HCT116 (cell line): ENCODE results near the gene ABHD14A.
A peak's percentile ranks its signal among the peaks of the same experiment; 100 is the strongest.

Source experiments
- CTCF ChIP-seq, 3 experiments: fragments of 200-600 bp in 1 of 3; sonication (generic) in 1 of 3; IDR thresholded peaks in 2 of 3; conservative IDR thresholded peaks in 1 of 3; 2 replicates each; pipeline ENCODE4 v1.5.1; 2012 to 2017; ENCODE audit warnings: low read depth in 2 of 3, low read length in 2 of 3, antibody characterized with exemption in 1 of 3, borderline replicate concordance in 1 of 3, control low read depth in 1 of 3, mild to moderate bottlenecking in 1 of 3, mixed read lengths in 1 of 3, mixed run types in 1 of 3, moderate library complexity in 1 of 3; ENCODE audit not compliant: insufficient read depth in 1 of 3
- EZH2 ChIP-seq: fragments of 200-600 bp; sonication (generic); IDR thresholded peaks from 2 replicates; pipeline ENCODE4 v1.6.1; 2017; ENCODE audit warnings: antibody characterized with exemption, mixed run types
- FOSL1 ChIP-seq: IDR thresholded peaks from 2 replicates; pipeline ENCODE4 v1.6.1; 2012; ENCODE audit warnings: low read depth
- MAX ChIP-seq: IDR thresholded peaks from 2 replicates; pipeline ENCODE4 v1.6.1; 2012
- POLR2AphosphoS5 ChIP-seq: IDR thresholded peaks from 2 replicates; pipeline ENCODE4 v1.6.1; 2011; ENCODE audit warnings: mild to moderate bottlenecking, low read depth, low read length, moderate library complexity
- REST ChIP-seq: IDR thresholded peaks from 2 replicates; pipeline ENCODE4 v1.6.1; 2012; ENCODE audit warnings: low read depth
- SIN3A ChIP-seq: IDR thresholded peaks from 2 replicates; pipeline ENCODE4 v1.6.1; 2012; ENCODE audit warnings: low read depth
- SRF ChIP-seq: IDR thresholded peaks from 2 replicates; pipeline ENCODE4 v1.6.1; 2012; ENCODE audit warnings: low read depth
- TCF7L2 ChIP-seq: IDR thresholded peaks from 2 replicates; pipeline ENCODE4 v1.7.0; 2011; ENCODE audit warnings: borderline replicate concordance, inconsistent platforms; ENCODE audit not compliant: insufficient read depth, insufficient read length; ENCODE audit errors: extremely low read depth
- ZBTB33 ChIP-seq: IDR thresholded peaks from 2 replicates; pipeline ENCODE4 v1.6.1; 2011; ENCODE audit warnings: mild to moderate bottlenecking, low read length, moderate library complexity; ENCODE audit not compliant: insufficient replicate concordance; ENCODE audit errors: extremely low read depth
- ZFX ChIP-seq: fragments of 450-650 bp; IDR thresholded peaks from 2 replicates; pipeline ENCODE4 v1.6.1; 2017
- ZNF274 ChIP-seq: fragments of 200-500 bp; sonication (Bioruptor generic); IDR thresholded peaks from 2 replicates; pipeline ENCODE4 v1.6.1; 2014; ENCODE audit warnings: mild to moderate bottlenecking, low read depth, low read length, inconsistent platforms

GRCh38 chr3:51982838-51983577, 8.1 kb downstream of the ABHD14A start, which contains the start of gene ACY1:
- TF ChIP-seq EZH2 (no peak), SRF (no peak), CTCF (IDR thresholded peaks at IDR 0.05 in 2 of 3, conservative IDR thresholded peaks at IDR 0.05 in 1 of 3; ENCODE audit: borderline replicate concordance in 1 of 3, insufficient read depth in 1 of 3, low read depth in 2 of 3, low read length in 2 of 3) (no peak), REST (no peak), ZNF274 (no peak), SIN3A (no peak), MAX (no peak), POLR2AphosphoS5 (peak; percentile 86), TCF7L2 (peak; percentile 12), ZBTB33 (no peak), ZFX (peak; percentile 77; the same call in 1 of the 2 replicates), FOSL1 (no peak)
